NT2/D1 (cell line): ENCODE results near the gene KLHL18.

Source experiments
- SUZ12 ChIP-seq: IDR thresholded peaks from 2 replicates; pipeline ENCODE4 v1.6.1; 2011; ENCODE audit not compliant: insufficient read length, insufficient read depth; ENCODE audit errors: extremely low read depth
- ZNF274 ChIP-seq: IDR thresholded peaks from 2 replicates; pipeline ENCODE4 v1.6.1; 2011; ENCODE audit warnings: mild to moderate bottlenecking, low read depth, low read length

- TF ChIP-seq ZNF274 (no peak), SUZ12 (no peak)
Measured at GRCh38 chr3:47245271-47245670, 37.5 kb upstream of the KLHL18 start.
